GM23338 (cell line): Measurements from ENCODE around the gene LHX5.

Source experiments
- CREB1 ChIP-seq: fragments of 250-450 bp; sonication (Bioruptor Pico); IDR thresholded peaks from 2 replicates; pipeline ENCODE4 v1.5.0; 2020; ENCODE audit warnings: low read depth, mild to moderate bottlenecking, moderate library complexity
- CTCF ChIP-seq, 2 experiments: fragments of 200-600 bp in 1 of 2; sonication (generic) in 1 of 2; conservative IDR thresholded peaks; 2 replicates each; pipeline versions ENCODE4 v1.5.1 to v1.6.1; 2016 to 2017; ENCODE audit warnings: antibody characterized with exemption in 2 of 2, low read depth in 2 of 2, mild to moderate bottlenecking in 2 of 2, moderate library complexity in 1 of 2
- ETS1 ChIP-seq: IDR thresholded peaks from 2 replicates; pipeline ENCODE4 v1.6.1; 2016; ENCODE audit warnings: antibody characterized with exemption
- EZH2 ChIP-seq: fragments of 200-600 bp; sonication (generic); IDR thresholded peaks from one replicate; pipeline ENCODE4 v1.8.0; 2017; ENCODE audit warnings: antibody characterized with exemption, mild to moderate bottlenecking, low read depth; ENCODE audit not compliant: unreplicated experiment
- EZH2phosphoT487 ChIP-seq: fragments of 200-600 bp; sonication (generic); IDR thresholded peaks from one replicate; pipeline ENCODE4 v1.8.1; 2018; ENCODE audit warnings: antibody characterized with exemption; ENCODE audit not compliant: unreplicated experiment
- JUNB ChIP-seq: IDR thresholded peaks from one replicate; pipeline ENCODE4 v1.6.1; 2016; ENCODE audit warnings: antibody characterized with exemption; ENCODE audit not compliant: unreplicated experiment
- NANOG ChIP-seq: IDR thresholded peaks from 2 replicates; pipeline ENCODE4 v1.6.1; 2016; ENCODE audit warnings: antibody characterized with exemption, borderline replicate concordance
- POLR2AphosphoS5 ChIP-seq: IDR thresholded peaks from 2 replicates; pipeline ENCODE4 v1.6.1; 2016; ENCODE audit warnings: antibody characterized with exemption, low read depth
- REST ChIP-seq: IDR thresholded peaks from one replicate; pipeline ENCODE4 v1.6.1; 2018; ENCODE audit warnings: antibody characterized with exemption; ENCODE audit not compliant: unreplicated experiment
- ZNF114 ChIP-seq: fragments of 250-450 bp; sonication (Bioruptor Pico); IDR thresholded peaks from 2 replicates; pipeline ENCODE4 v1.5.0; 2020; ENCODE audit warnings: mild to moderate bottlenecking, moderate library complexity
- ZNF331 ChIP-seq: fragments of 250-450 bp; sonication (Bioruptor Pico); IDR thresholded peaks from 2 replicates; pipeline ENCODE4 v1.5.0; 2020; ENCODE audit warnings: low read depth, mild to moderate bottlenecking, moderate library complexity

GRCh38 chr12:113465808-113466453 lies 5.7 kb downstream of the LHX5 start:
- TF ChIP-seq REST (no peak), ETS1 (no peak), CTCF (conservative IDR thresholded peaks at IDR 0.05; ENCODE audit: low read depth in 2 of 2) (no peak), ZNF114 (CRISPR knock-in tag) (no peak), EZH2 (peak; percentile 96), POLR2AphosphoS5 (no peak), JUNB (no peak), ZNF331 (CRISPR knock-in tag) (no peak), EZH2phosphoT487 (peak; percentile 28), CREB1 (CRISPR knock-in tag) (no peak), NANOG (no peak)
